ENCODE results near the gene TTC39B.

Gene TTC39B

DNA sequence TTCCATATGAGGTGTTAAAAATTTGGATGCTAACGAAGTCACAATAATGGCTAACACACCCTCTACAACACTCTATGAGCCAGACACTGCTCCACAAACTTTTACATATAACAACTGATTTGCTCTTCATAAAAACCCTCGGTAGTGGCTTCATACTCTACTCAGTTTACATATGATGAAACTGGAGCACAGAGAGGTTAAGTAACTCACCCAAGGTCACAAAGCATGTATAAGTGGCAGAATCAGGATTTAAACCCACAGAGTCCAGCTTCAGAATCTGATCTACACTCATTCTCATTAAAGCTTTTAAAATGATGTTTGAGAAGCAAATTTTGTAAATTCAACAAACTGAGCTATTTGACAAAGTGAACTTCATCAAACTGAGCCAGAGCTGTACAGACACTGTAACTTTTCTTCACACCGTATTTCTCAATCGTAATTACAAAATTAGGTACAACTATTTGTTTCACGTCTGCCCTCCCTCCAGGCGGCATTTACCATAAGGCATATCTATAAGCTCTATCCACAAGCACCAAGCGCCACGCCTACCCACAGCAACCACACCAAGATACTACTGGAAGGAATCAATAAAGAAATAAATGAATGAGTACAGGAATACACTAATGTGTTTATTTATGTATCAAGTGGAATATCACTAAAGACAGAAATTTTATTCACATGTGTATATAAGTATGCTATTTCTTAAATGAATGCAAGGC is 24.3 kb downstream of the TTC39B start:
- Histone ChIP-seq H3K4me3 (ENCODE audit: low read length) (no peak overlapping the region), H3K9ac (ENCODE audit: low read length) (no peak overlapping the region), H2AFZ (ENCODE audit: low read length) (no peak overlapping the region), H3K79me2 (ENCODE audit: low read length) (no peaks in the 10 kb centered on the region), H3K36me3 (replicated peaks; ENCODE audit: insufficient read depth, low read length) (no peaks in the 10 kb centered on the region), H4K20me1 (ENCODE audit: insufficient read depth, low read length) (no peaks in the 10 kb centered on the region), H3K27ac (ENCODE audit: low read length) (no peak overlapping the region), H3K9me2 (replicated peaks; ENCODE audit: insufficient read depth, low read length) (no peaks in the 10 kb centered on the region), H3K9me3 (replicated peaks; ENCODE audit: insufficient read depth, low read length) (no peaks in the 10 kb centered on the region), H3K27me3 (replicated peaks; ENCODE audit: insufficient read depth, low read length) (no peaks in the 10 kb centered on the region), H3K4me1 (ENCODE audit: low read length) (no peaks in the 10 kb centered on the region), H3K4me2 (ENCODE audit: low read depth, low read length) (no peak overlapping the region), H3F3A (ENCODE audit: insufficient read depth, low read length) (no peaks in the 10 kb centered on the region)
- DNase-seq: no peak
- TF ChIP-seq, protein P1, sequence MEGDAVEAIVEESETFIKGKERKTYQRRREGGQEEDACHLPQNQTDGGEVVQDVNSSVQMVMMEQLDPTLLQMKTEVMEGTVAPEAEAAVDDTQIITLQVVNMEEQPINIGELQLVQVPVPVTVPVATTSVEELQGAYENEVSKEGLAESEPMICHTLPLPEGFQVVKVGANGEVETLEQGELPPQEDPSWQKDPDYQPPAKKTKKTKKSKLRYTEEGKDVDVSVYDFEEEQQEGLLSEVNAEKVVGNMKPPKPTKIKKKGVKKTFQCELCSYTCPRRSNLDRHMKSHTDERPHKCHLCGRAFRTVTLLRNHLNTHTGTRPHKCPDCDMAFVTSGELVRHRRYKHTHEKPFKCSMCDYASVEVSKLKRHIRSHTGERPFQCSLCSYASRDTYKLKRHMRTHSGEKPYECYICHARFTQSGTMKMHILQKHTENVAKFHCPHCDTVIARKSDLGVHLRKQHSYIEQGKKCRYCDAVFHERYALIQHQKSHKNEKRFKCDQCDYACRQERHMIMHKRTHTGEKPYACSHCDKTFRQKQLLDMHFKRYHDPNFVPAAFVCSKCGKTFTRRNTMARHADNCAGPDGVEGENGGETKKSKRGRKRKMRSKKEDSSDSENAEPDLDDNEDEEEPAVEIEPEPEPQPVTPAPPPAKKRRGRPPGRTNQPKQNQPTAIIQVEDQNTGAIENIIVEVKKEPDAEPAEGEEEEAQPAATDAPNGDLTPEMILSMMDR (IDR thresholded peaks at IDR 0.05; ENCODE audit: low read length): no peak
- TF ChIP-seq EZH2 (optimal IDR thresholded peaks at IDR 0.05; ENCODE audit: low read depth, low read length) (no peak), EZH2phosphoT487 (IDR thresholded peaks at IDR 0.05; ENCODE audit: low read length) (no peak)

DNA sequence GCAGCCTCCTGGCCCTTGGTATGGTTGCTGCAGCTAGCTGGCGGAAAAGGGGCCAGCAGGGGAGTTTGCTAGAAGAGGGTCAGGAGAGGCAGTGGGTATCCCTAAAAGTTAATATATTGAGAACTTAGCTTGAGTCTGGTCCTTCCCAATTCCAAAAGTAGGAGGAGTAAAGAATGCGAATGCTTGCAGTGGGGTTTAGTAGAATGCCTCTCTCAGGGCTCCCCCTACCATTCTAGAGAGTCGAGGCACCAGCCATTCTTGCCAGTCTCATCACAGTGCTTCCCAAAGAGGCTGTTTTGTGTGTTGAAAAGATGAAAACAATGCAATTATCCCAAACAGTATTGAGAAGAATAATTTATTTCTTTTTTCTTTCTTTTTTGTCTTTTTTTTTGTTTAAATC is 26.4 kb downstream of the TTC39B start:
- no peak overlapping the region for H3K27ac ChIP-seq (ENCODE audit: low read length)
- no peaks in the 10 kb centered on the region for H3K79me2 ChIP-seq (ENCODE audit: low read length)
- no peaks in the 10 kb centered on the region for H3K9me2 ChIP-seq (replicated peaks; ENCODE audit: insufficient read depth, low read length)
- no peak overlapping the region for H3K4me2 ChIP-seq (ENCODE audit: low read depth, low read length)
- H3K9me3 ChIP-seq (replicated peaks; ENCODE audit: insufficient read depth, low read length): no peaks in the 10 kb centered on the region
- no peak overlapping the region for H3K9ac ChIP-seq (ENCODE audit: low read length)
- H3F3A ChIP-seq (ENCODE audit: insufficient read depth, low read length): no peaks in the 10 kb centered on the region
- H3K36me3 ChIP-seq (replicated peaks; ENCODE audit: insufficient read depth, low read length): no peaks in the 10 kb centered on the region
- H3K4me1 ChIP-seq (ENCODE audit: low read length): no peaks in the 10 kb centered on the region
- no peak overlapping the region for H3K4me3 ChIP-seq (ENCODE audit: low read length)
- H3K27me3 ChIP-seq (replicated peaks; ENCODE audit: insufficient read depth, low read length): no peaks in the 10 kb centered on the region
- H2AFZ ChIP-seq (ENCODE audit: low read length): no peak overlapping the region
- H4K20me1 ChIP-seq (ENCODE audit: insufficient read depth, low read length): no peaks in the 10 kb centered on the region
- TF ChIP-seq, protein P1 (IDR thresholded peaks at IDR 0.05; ENCODE audit: low read length): no peak
- TF ChIP-seq EZH2 (optimal IDR thresholded peaks at IDR 0.05; ENCODE audit: low read depth, low read length) (no peak), EZH2phosphoT487 (IDR thresholded peaks at IDR 0.05; ENCODE audit: low read length) (no peak)
- no peak for DNase-seq

- Histone ChIP-seq H3K9me2 (replicated peaks; ENCODE audit: insufficient read depth, low read length) (no peaks in the 10 kb centered on the region), H3K4me3 (ENCODE audit: low read length) (no peak overlapping the region), H3K27ac (ENCODE audit: low read length) (no peak overlapping the region), H3K9me3 (replicated peaks; ENCODE audit: insufficient read depth, low read length) (no peaks in the 10 kb centered on the region), H4K20me1 (ENCODE audit: insufficient read depth, low read length) (no peaks in the 10 kb centered on the region), H3K27me3 (replicated peaks; ENCODE audit: insufficient read depth, low read length) (no peaks in the 10 kb centered on the region), H3F3A (ENCODE audit: insufficient read depth, low read length) (no peaks in the 10 kb centered on the region), H3K4me1 (ENCODE audit: low read length) (no peaks in the 10 kb centered on the region), H3K4me2 (ENCODE audit: low read depth, low read length) (no peak overlapping the region), H2AFZ (ENCODE audit: low read length) (no peak overlapping the region), H3K79me2 (ENCODE audit: low read length) (no peaks in the 10 kb centered on the region), H3K36me3 (replicated peaks; ENCODE audit: insufficient read depth, low read length) (no peaks in the 10 kb centered on the region), H3K9ac (ENCODE audit: low read length) (no peak overlapping the region)
- DNase-seq: no peak
- TF ChIP-seq EZH2 (optimal IDR thresholded peaks at IDR 0.05; ENCODE audit: low read depth, low read length) (no peak), EZH2phosphoT487 (IDR thresholded peaks at IDR 0.05; ENCODE audit: low read length) (no peak)
- TF ChIP-seq, protein P1 (IDR thresholded peaks at IDR 0.05; ENCODE audit: low read length): no peak
These were observed 28.2 kb downstream of the TTC39B start for GRCh38 chr9:15278839-15279238.

Data from MM.1S (cell line).